NCI-H1105 treated with DMSO at 0.1 percent for 48 hours (cell line): ENCODE data around the gene NECTIN4.

Experiments
- DNase-seq: peaks from one replicate; lab custom pipeline; 2025; lab: John Stamatoyannopoulos, UW

Gene NECTIN4

GRCh38 chr1:161111527-161111926 lies 22.2 kb upstream of the NECTIN4 start:
- no peak for DNase-seq

GRCh38 chr1:161111117-161111516 lies 21.8 kb upstream of the NECTIN4 start:
- no peak for DNase-seq

GRCh38 chr1:161106431-161106830 lies 17.1 kb upstream of the NECTIN4 start:
- no peak for DNase-seq

- no peak for DNase-seq
These were observed 11.2 kb upstream of the NECTIN4 start for GRCh38 chr1:161100556-161100955.

- DNase-seq, result no peak
These were observed 9.9 kb upstream of the NECTIN4 start for GRCh38 chr1:161099090-161099802.

GRCh38 chr1:161098210-161099068 lies 9.1 kb upstream of the NECTIN4 start, which contains the start of gene KLHDC9:
Gene KLHDC9 (plus strand): TSS chr1:161098361. CDS start chr1:161098536, 175 bp downstream.
- peak; percentile 90 for DNase-seq

GRCh38 chr1:161096530-161096929 lies 7.2 kb upstream of the NECTIN4 start:
- no peak for DNase-seq

GRCh38 chr1:161096015-161096414 lies 6.7 kb upstream of the NECTIN4 start:
- no peak for DNase-seq

GRCh38 chr1:161095230-161095629 lies 5.9 kb upstream of the NECTIN4 start:
- DNase-seq, result no peak

- no peak for DNase-seq
These were observed 5.1 kb upstream of the NECTIN4 start for GRCh38 chr1:161094481-161094880.

GRCh38 chr1:161092621-161093028 lies 3.3 kb upstream of the NECTIN4 start:
- DNase-seq, result no peak

GRCh38 chr1:161091796-161092507 lies 2.6 kb upstream of the NECTIN4 start:
- no peak for DNase-seq

- no peak for DNase-seq
These were observed 1.7 kb upstream of the NECTIN4 start for GRCh38 chr1:161091093-161091492.

GRCh38 chr1:161090617-161091016 lies 1.3 kb upstream of the NECTIN4 start:
- DNase-seq, result no peak

GRCh38 chr1:161089938-161090337 lies 580 bp upstream of the NECTIN4 start:
- DNase-seq, result no peak

GRCh38 chr1:161088587-161089110 lies 709 bp downstream of the NECTIN4 start:
- DNase-seq, result no peak

- DNase-seq, result no peak
These were observed 2.9 kb downstream of the NECTIN4 start for GRCh38 chr1:161086457-161086856.

GRCh38 chr1:161085165-161085564 lies 4.2 kb downstream of the NECTIN4 start:
- no peak for DNase-seq

GRCh38 chr1:161084597-161084988 lies 4.8 kb downstream of the NECTIN4 start:
- no peak for DNase-seq

- DNase-seq, result no peak
These were observed 5.4 kb downstream of the NECTIN4 start for GRCh38 chr1:161083748-161084596.

GRCh38 chr1:161082996-161083747 lies 6.2 kb downstream of the NECTIN4 start:
- no peak for DNase-seq
